Sigmoid colon (tissue), 4 donors: ENCODE data around the gene SPRY2.

Experiments used
- CTCF ChIP-seq, 4 experiments: fragments of 450-650 bp in 3 of 4; fragments of 200-600 bp in 1 of 4; IDR thresholded peaks; one replicate each; pipeline ENCODE4 v1.5.1; 2016 to 2019; ENCODE audit warnings: antibody characterized with exemption in 4 of 4, mild to moderate bottlenecking in 3 of 4, moderate library complexity in 2 of 4
- EP300 ChIP-seq, 4 donors: sonication (generic); formaldehyde crosslinking; IDR thresholded peaks; one replicate each; pipeline ENCODE4 v1.6.1; 2017; ENCODE audit warnings: antibody characterized with exemption in 4 of 4

GRCh38 chr13:80374901-80375300 lies 34.0 kb upstream of the SPRY2 start:
- no peak for TF ChIP-seq CTCF (IDR thresholded peaks at IDR 0.05)
- no peak for TF ChIP-seq EP300 (IDR thresholded peaks at IDR 0.05)
